Measurements from ENCODE around the gene CRACR2B. TPM values are rescaled to one million over a fixed set of nuclear protein-coding genes. Genes with fewer than 3 reads are reported as not detected.

CRACR2B gene
- total RNA-seq, 4 donors from 2014 or later, result 82.7 to 373 (median 210) TPM

- Histone ChIP-seq H3K4me3 (peak overlapping the region; percentile 62 to 97 (median 86)), H3K27ac (peak overlapping the region; percentile 96 to 100 (median 97)), H3K36me3 (peaks cover 0 to 14% (median 0%) of the 10 kb centered on the region in 4 donors), H3K4me1 (peaks cover 18 to 57% (median 51%) of the 10 kb centered on the region in 4 donors), H3K27me3 (peaks cover 9% of the 10 kb centered on the region), H3K9me3 (no peaks in the 10 kb centered on the region)
- intact Hi-C loops (cut with DNase I; ENCODE audit: low total_unique reads) (no loop called here), in situ Hi-C loops (cut with MboI; ENCODE audit: low pct_ligation_motif_present in 1 of 4, low pct_unique_long_range_greater_than_20kb in 1 of 4, low sequenced_read_pairs in 3 of 4) (no loop called here)
- peak; percentile 81 for DNase-seq
- TF ChIP-seq POLR2A (IDR thresholded peaks at IDR 0.05), result peak; percentile 47
- peak in 2 of 3 donors; percentile 68 to 77 for TF ChIP-seq POLR2AphosphoS5 (IDR thresholded peaks at IDR 0.05)
- no peak for TF ChIP-seq EP300 (IDR thresholded peaks at IDR 0.05; ENCODE audit: low read depth)
- no peak for TF ChIP-seq CTCF (IDR thresholded peaks at IDR 0.05)
- 52% methylated on average over 11 of the region's 11 CpGs; no CpG with 5 or more reads in 1 of the 2 donors for WGBS, 2 donors (ENCODE audit: low coverage in 1 of 2)
Observed at GRCh38 chr11:820655-821511, 6.8 kb upstream of the CRACR2B start.

GRCh38 chr11:821512-822371 is 6.0 kb upstream of the CRACR2B start:
- TF ChIP-seq EP300 (IDR thresholded peaks at IDR 0.05; ENCODE audit: low read depth) (no peak), POLR2AphosphoS5 (IDR thresholded peaks at IDR 0.05) (no peak), CTCF (IDR thresholded peaks at IDR 0.05) (no peak), POLR2A (IDR thresholded peaks at IDR 0.05) (no peak)
- peaks cover 0 to 14% (median 0%) of the 10 kb centered on the region in 4 donors for H3K36me3 ChIP-seq
- H3K4me1 ChIP-seq, result peaks cover 22 to 65% (median 60%) of the 10 kb centered on the region in 4 donors
- peak overlapping the region; percentile 96 to 100 (median 97) for H3K27ac ChIP-seq
- no peaks in the 10 kb centered on the region for H3K9me3 ChIP-seq
- intact Hi-C loops (cut with DNase I; ENCODE audit: low total_unique reads) (no loop called here), in situ Hi-C loops (cut with MboI; ENCODE audit: low pct_ligation_motif_present in 1 of 4, low pct_unique_long_range_greater_than_20kb in 1 of 4, low sequenced_read_pairs in 3 of 4) (no loop called here)
- DNase-seq, result no peak
- H3K4me3 ChIP-seq, result peak overlapping the region in 1 of 4 donors; percentile 93
- 80% methylated on average over 22 of the region's 22 CpGs; no CpG with 5 or more reads in 1 of the 2 donors for WGBS, 2 donors (ENCODE audit: low coverage in 1 of 2)
- peaks cover 17% of the 10 kb centered on the region for H3K27me3 ChIP-seq

- TF ChIP-seq EP300 (IDR thresholded peaks at IDR 0.05; ENCODE audit: low read depth) (no peak), POLR2A (IDR thresholded peaks at IDR 0.05) (no peak), CTCF (IDR thresholded peaks at IDR 0.05) (no peak), POLR2AphosphoS5 (IDR thresholded peaks at IDR 0.05) (no peak)
- peaks cover 36% of the 10 kb centered on the region for H3K27me3 ChIP-seq
- intact Hi-C loops (cut with DNase I; ENCODE audit: low total_unique reads), result no loop called here
- in situ Hi-C loops (cut with MboI; ENCODE audit: low pct_ligation_motif_present in 1 of 4, low pct_unique_long_range_greater_than_20kb in 1 of 4, low sequenced_read_pairs in 3 of 4), result no loop called here
- H3K4me1 ChIP-seq, result peaks cover 21 to 80% (median 71%) of the 10 kb centered on the region in 4 donors
- H3K9me3 ChIP-seq, result no peaks in the 10 kb centered on the region
- 91% methylated on average over 53 of the region's 53 CpGs; no CpG with 5 or more reads in 1 of the 2 donors for WGBS, 2 donors (ENCODE audit: low coverage in 1 of 2)
- H3K4me3 ChIP-seq, result no peak overlapping the region
- no peak for DNase-seq
- peak overlapping the region in 1 of 4 donors; percentile 95 for H3K27ac ChIP-seq
- peaks cover 0 to 14% (median 0%) of the 10 kb centered on the region in 4 donors for H3K36me3 ChIP-seq
Observed at GRCh38 chr11:823441-824291, 4.1 kb upstream of the CRACR2B start.

Data from transverse colon (tissue), 4 donors.